Stimulated activated naive CD8-positive, alpha-beta T cell treated with anti-CD3 and anti-CD28 coated beads, Interleukin-15, amount 100 ng/mL, for 72 hours (primary cell): ENCODE measurements around the gene SPOCK2.

ENCODE experiments used
- ATAC-seq: fragments of 150-1000 bp; cut with Tn5 transposase; 2 replicates; pipeline ENCODE4 v1.10.0; 2021; ENCODE audit warnings: mild to moderate bottlenecking, moderate library complexity
- DNase-seq, 2 donors: peaks; one replicate each; pipeline ENCODE4 v3.0.0; 2021 to 2022
- H3K27ac Mint-ChIP-seq, 2 donors: one replicate each; pipeline ENCODE4 v1.8.0; 2022; ENCODE audit warnings: mild to moderate bottlenecking in 2 of 2, mixed read lengths in 2 of 2, moderate library complexity in 2 of 2
- H3K27me3 Mint-ChIP-seq: one replicate; pipeline ENCODE4 v1.8.0; 2022; ENCODE audit warnings: mixed read lengths
- H3K4me1 Mint-ChIP-seq: one replicate; pipeline ENCODE4 v1.8.0; 2022; ENCODE audit warnings: mild to moderate bottlenecking, mixed read lengths
- H3K4me3 Mint-ChIP-seq, 2 donors: one replicate each; pipeline ENCODE4 v1.8.0; 2022; ENCODE audit warnings: mild to moderate bottlenecking in 2 of 2, mixed read lengths in 2 of 2, moderate library complexity in 1 of 2
- H3K9me3 Mint-ChIP-seq, 2 donors: one replicate each; pipeline ENCODE4 v1.8.0; 2022; ENCODE audit warnings: mixed read lengths in 2 of 2

SPOCK2 gene

GRCh38 chr10:72061930-72062329 lies 26.4 kb downstream of the SPOCK2 start:
- DNase-seq, result no peak
- peak overlapping the region in 1 of 2 donors; percentile 85 for H3K27ac Mint-ChIP-seq
- peaks cover 69% of the 10 kb centered on the region for H3K4me1 Mint-ChIP-seq
- H3K9me3 Mint-ChIP-seq, result no peaks in the 10 kb centered on the region
- H3K4me3 Mint-ChIP-seq, result no peak overlapping the region
- H3K27me3 Mint-ChIP-seq, result no peaks in the 10 kb centered on the region
- no peak for ATAC-seq

- H3K9me3 Mint-ChIP-seq, result no peaks in the 10 kb centered on the region
- DNase-seq (no peak), ATAC-seq (peak; percentile 3)
- H3K27me3 Mint-ChIP-seq, result no peaks in the 10 kb centered on the region
- peaks cover 69% of the 10 kb centered on the region for H3K4me1 Mint-ChIP-seq
- no peak overlapping the region for H3K4me3 Mint-ChIP-seq
- peak overlapping the region in 1 of 2 donors; percentile 85 for H3K27ac Mint-ChIP-seq
These were observed 26.9 kb downstream of the SPOCK2 start for GRCh38 chr10:72061491-72061890.

GRCh38 chr10:72059843-72060822 lies 28.2 kb downstream of the SPOCK2 start:
- no peaks in the 10 kb centered on the region for H3K9me3 Mint-ChIP-seq
- H3K4me1 Mint-ChIP-seq, result peaks cover 75% of the 10 kb centered on the region
- ATAC-seq (peak; percentile 7), DNase-seq (no peak)
- no peaks in the 10 kb centered on the region for H3K27me3 Mint-ChIP-seq
- peak overlapping the region; percentile 43 to 66 for H3K27ac Mint-ChIP-seq
- H3K4me3 Mint-ChIP-seq, result peak overlapping the region in 1 of 2 donors; percentile 50

- H3K27ac Mint-ChIP-seq, result peak overlapping the region; percentile 66 to 77
- ATAC-seq (peak; percentile 32), DNase-seq (no peak)
- no peaks in the 10 kb centered on the region for H3K9me3 Mint-ChIP-seq
- no peaks in the 10 kb centered on the region for H3K27me3 Mint-ChIP-seq
- peak overlapping the region in 1 of 2 donors; percentile 50 for H3K4me3 Mint-ChIP-seq
- H3K4me1 Mint-ChIP-seq, result peaks cover 78% of the 10 kb centered on the region
These were observed 29.1 kb downstream of the SPOCK2 start for GRCh38 chr10:72058989-72059842.

GRCh38 chr10:72058347-72058898 lies 29.9 kb downstream of the SPOCK2 start:
- H3K4me1 Mint-ChIP-seq, result peaks cover 73% of the 10 kb centered on the region
- H3K27ac Mint-ChIP-seq, result peak overlapping the region; percentile 9 to 77
- no peaks in the 10 kb centered on the region for H3K27me3 Mint-ChIP-seq
- H3K9me3 Mint-ChIP-seq, result no peaks in the 10 kb centered on the region
- H3K4me3 Mint-ChIP-seq, result no peak overlapping the region
- no peak for ATAC-seq
- no peak for DNase-seq

GRCh38 chr10:72056932-72057751 lies 31.2 kb downstream of the SPOCK2 start:
- ATAC-seq, result no peak
- H3K27me3 Mint-ChIP-seq, result no peaks in the 10 kb centered on the region
- no peak overlapping the region for H3K4me3 Mint-ChIP-seq

GRCh38 chr10:72056113-72056512 lies 32.2 kb downstream of the SPOCK2 start:
- DNase-seq (no peak), ATAC-seq (no peak)
- no peaks in the 10 kb centered on the region for H3K27me3 Mint-ChIP-seq
- no peak overlapping the region for H3K4me3 Mint-ChIP-seq
- H3K4me1 Mint-ChIP-seq, result peaks cover 56% of the 10 kb centered on the region
- H3K9me3 Mint-ChIP-seq, result no peaks in the 10 kb centered on the region
- peak overlapping the region in 1 of 2 donors; percentile 46 for H3K27ac Mint-ChIP-seq

More at GRCh38 chr10:72056932-72057751, 31.2 kb downstream of the SPOCK2 start:
- peaks cover 66% of the 10 kb centered on the region for H3K4me1 Mint-ChIP-seq
- peak overlapping the region in 1 of 2 donors; percentile 38 for H3K27ac Mint-ChIP-seq
- no peaks in the 10 kb centered on the region for H3K9me3 Mint-ChIP-seq
- no peak for DNase-seq

- DNase-seq (no peak), ATAC-seq (no peak)
- Mint-ChIP-seq H3K27ac (peak overlapping the region in 1 of 2 donors; percentile 46), H3K4me1 (peaks cover 54% of the 10 kb centered on the region), H3K4me3 (no peak overlapping the region), H3K27me3 (no peaks in the 10 kb centered on the region), H3K9me3 (peaks cover 0 to 9% of the 10 kb centered on the region in 2 donors)
These were observed 34.7 kb downstream of the SPOCK2 start for GRCh38 chr10:72053690-72054089.

GRCh38 chr10:72050873-72051272 lies 37.5 kb downstream of the SPOCK2 start:
- H3K27me3 Mint-ChIP-seq, result no peaks in the 10 kb centered on the region
- DNase-seq, result no peak
- H3K4me3 Mint-ChIP-seq, result no peak overlapping the region
- peaks cover 50% of the 10 kb centered on the region for H3K4me1 Mint-ChIP-seq
- no peak overlapping the region for H3K27ac Mint-ChIP-seq
- peaks cover 0 to 9% of the 10 kb centered on the region in 2 donors for H3K9me3 Mint-ChIP-seq
- no peak for ATAC-seq

- Mint-ChIP-seq H3K9me3 (peaks cover 0 to 9% of the 10 kb centered on the region in 2 donors), H3K27ac (no peak overlapping the region), H3K4me1 (peaks cover 48% of the 10 kb centered on the region), H3K27me3 (no peaks in the 10 kb centered on the region), H3K4me3 (no peak overlapping the region)
- ATAC-seq (no peak), DNase-seq (no peak)
These were observed 38.2 kb downstream of the SPOCK2 start for GRCh38 chr10:72049969-72050781.

- no peak overlapping the region for H3K27ac Mint-ChIP-seq
- ATAC-seq, result no peak
These were observed 38.9 kb downstream of the SPOCK2 start for GRCh38 chr10:72049472-72049871.

GRCh38 chr10:72048450-72049124 lies 39.8 kb downstream of the SPOCK2 start:
- Mint-ChIP-seq H3K9me3 (peaks cover 0 to 9% of the 10 kb centered on the region in 2 donors), H3K27me3 (no peaks in the 10 kb centered on the region), H3K27ac (peak overlapping the region; percentile 1 to 26), H3K4me3 (no peak overlapping the region), H3K4me1 (peaks cover 40% of the 10 kb centered on the region)
- ATAC-seq, result peak; percentile 97
- peak; percentile 84 to 88 for DNase-seq

More at GRCh38 chr10:72049472-72049871, 38.9 kb downstream of the SPOCK2 start:
- DNase-seq, result no peak
- peaks cover 0 to 9% of the 10 kb centered on the region in 2 donors for H3K9me3 Mint-ChIP-seq
- H3K27me3 Mint-ChIP-seq, result no peaks in the 10 kb centered on the region
- H3K4me1 Mint-ChIP-seq, result peaks cover 42% of the 10 kb centered on the region
- H3K4me3 Mint-ChIP-seq, result no peak overlapping the region

- no peak for ATAC-seq
- no peak for DNase-seq
- Mint-ChIP-seq H3K27ac (no peak overlapping the region), H3K9me3 (peaks cover 0 to 9% of the 10 kb centered on the region in 2 donors), H3K27me3 (no peaks in the 10 kb centered on the region), H3K4me3 (no peak overlapping the region), H3K4me1 (peaks cover 30% of the 10 kb centered on the region)
These were observed 42.8 kb downstream of the SPOCK2 start for GRCh38 chr10:72045586-72045985.
